NCI-H1105 (cell line): ENCODE data around the gene YPEL2.
A peak's percentile ranks its signal among the peaks of the same experiment; 100 is the strongest.

Experiments used
- DNase-seq: peaks from one replicate; lab custom pipeline; 2025; lab: John Stamatoyannopoulos, UW

The YPEL2 gene

DNA sequence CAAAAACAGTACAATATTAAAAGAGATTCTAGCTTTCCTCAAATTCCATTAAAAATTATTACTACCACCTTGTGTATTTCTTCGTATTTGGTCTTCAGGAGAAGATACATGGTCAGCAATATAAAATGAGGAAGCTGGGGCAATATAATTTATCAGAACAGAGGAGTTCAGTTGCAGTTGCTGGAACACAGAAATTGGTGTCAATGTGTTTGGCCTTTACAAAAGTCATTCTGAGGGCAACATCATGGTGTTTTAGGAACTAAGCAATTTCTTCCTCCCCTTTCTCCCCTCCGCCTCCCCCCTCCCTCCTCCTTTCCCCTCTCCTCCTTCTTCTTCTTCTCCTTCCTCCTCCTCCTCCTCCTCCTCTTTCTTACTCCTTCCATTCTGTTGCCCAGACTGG, 102.1 kb downstream of the YPEL2 start:
- no peak for DNase-seq

- no peak for DNase-seq
Observed at GRCh38 chr17:59434429-59434828, 103.0 kb downstream of the YPEL2 start.

DNA sequence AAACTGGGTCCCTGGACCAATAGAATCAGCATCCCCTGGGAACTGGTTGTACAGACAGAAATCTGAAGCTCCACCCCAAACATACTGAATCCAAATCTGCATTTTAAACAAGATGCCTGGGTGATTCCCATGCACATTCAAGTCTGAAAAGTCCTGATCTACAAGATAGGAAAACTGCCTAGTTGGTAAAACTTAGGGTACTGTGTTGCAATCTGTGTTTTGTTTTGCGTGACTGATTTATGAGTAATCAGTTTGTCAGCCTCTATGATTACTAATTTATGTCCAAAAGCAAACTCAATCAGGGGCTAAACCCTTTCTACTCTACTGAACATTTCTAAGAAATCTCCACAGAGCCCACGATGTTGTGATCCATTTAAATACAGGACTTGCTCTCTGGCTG, 103.8 kb downstream of the YPEL2 start:
- DNase-seq = no peak

- no peak for DNase-seq
Observed at GRCh38 chr17:59436900-59437299, 105.4 kb downstream of the YPEL2 start.

GRCh38 chr17:59437791-59438281, 106.4 kb downstream of the YPEL2 start:
- DNase-seq = no peak

DNA sequence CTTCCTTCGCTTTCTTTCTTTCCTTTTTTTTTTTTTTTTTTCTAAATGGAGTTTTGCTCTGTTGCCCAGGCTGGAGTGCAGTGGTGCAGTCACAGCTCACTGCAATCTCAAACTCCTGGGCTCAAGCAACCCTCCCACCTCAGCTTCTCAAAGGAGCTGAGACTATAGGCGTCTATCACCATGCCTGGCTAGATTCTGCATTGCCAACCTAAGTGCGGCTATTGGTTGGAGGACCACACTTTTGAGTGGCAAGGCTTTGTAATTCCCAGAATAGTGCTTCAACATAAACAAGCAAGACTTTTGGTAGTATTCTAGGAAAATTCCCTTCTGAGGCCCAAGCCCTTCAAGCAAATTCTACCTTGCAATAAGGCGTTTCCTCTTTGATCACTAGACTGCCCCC, 107.8 kb downstream of the YPEL2 start:
- DNase-seq = no peak

DNA sequence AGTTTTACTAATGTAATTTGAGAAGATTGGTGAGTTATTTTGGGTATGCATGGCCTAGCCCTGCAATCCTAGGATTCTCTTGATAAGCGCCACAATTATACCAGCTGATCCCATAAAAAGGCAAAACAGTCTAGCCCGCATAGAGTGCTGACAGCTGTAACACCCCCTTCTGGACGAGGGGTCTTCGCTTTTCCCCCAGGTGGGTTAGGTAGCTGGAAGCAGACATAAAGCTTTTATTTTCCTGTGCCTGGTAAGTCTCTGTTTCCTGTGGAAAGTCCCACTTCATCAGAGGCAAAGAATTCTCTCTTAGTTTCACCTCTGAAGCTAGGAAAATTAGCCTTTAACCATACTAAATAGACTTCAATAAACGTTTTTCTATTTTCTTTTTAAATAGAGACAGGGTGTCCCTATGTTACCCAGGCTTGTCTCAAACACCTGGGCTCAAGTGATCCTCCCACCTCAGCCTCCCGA, 108.3 kb downstream of the YPEL2 start:
- no peak for DNase-seq

- peak; percentile 64 for DNase-seq
Observed at GRCh38 chr17:59440757-59441463, 109.5 kb downstream of the YPEL2 start.

- DNase-seq = no peak
Observed at GRCh38 chr17:59441464-59442096, 110.1 kb downstream of the YPEL2 start.

DNA sequence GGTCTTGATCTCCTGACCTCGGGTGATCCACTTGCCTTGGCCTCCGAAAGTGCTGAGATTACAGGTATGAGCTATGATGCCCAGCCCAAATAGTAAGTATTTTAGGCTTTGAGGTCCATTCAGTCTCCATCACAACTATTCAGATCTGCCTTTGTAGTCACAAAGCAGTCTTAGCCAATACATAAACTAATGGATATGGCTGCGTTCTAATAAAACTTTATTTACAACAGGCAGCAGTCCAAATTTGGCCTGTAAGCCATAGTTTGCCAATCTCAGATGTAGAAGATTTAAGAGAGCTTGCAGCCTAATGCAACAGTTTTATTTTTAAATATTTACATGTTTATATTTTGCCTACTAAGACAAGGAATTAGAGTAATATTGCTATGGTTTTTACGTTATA, 111.7 kb downstream of the YPEL2 start:
- no peak for DNase-seq
